HCT116 (cell line): ENCODE results near the gene TRAK1. TPM values are rescaled to one million over a fixed set of nuclear protein-coding genes. Genes with fewer than 3 reads are reported as not detected.

Source experiments
- ATAC-seq: fragments of 200-7000 bp; cut with Tn5 transposase; 2 replicates; pipeline ENCODE4 v1.9.1; 2020; ENCODE audit warnings: mild to moderate bottlenecking, moderate library complexity
- BruUV-seq: library from RNA; stranded (reverse); fragments of 400-500 nt; replicated peaks from 2 replicates; lab custom pipeline; 2021; lab: Mats Ljungman, UMichigan
- CTCF ChIA-PET: fragments of 300-600 bp; sonication (Branson Sonifier 250); formaldehyde crosslinking; loops from one replicate; lab custom pipeline; 2021; ENCODE audit warnings: antibody characterized with exemption; lab: Charles Lee
- POLR2A ChIA-PET: fragments of 300-600, 350-600 bp; sonication (Branson Sonifier 250); formaldehyde crosslinking; loops from one replicate; lab custom pipeline; 2021; ENCODE audit warnings: antibody characterized with exemption; lab: Charles Lee
- RAD21 ChIA-PET, 2 experiments: fragments of 300-600 bp; sonication (Branson Sonifier 250); formaldehyde crosslinking; loops; one replicate each; lab custom pipeline; 2023; ENCODE audit warnings: low total read pairs in 2 of 2; ENCODE audit not compliant: uncharacterized antibody in 2 of 2, unreplicated experiment in 2 of 2, low non-redundant PET in 1 of 2; lab: Charles Lee
- DNase-seq: peaks from one replicate; pipeline ENCODE4 v3.0.0-alpha.2; 2010; ENCODE audit warnings: low read depth, low spot score
- H2AFZ ChIP-seq: fragments of 200-600 bp; shearing (Covaris generic), sonication (generic); 2 replicates; pipeline ENCODE4 v1.6.1; 2017; ENCODE audit warnings: low read depth, mixed run types, mixed read lengths, antibody characterized with exemption, low read length; ENCODE audit not compliant: poor library complexity, severe bottlenecking
- H3K27ac ChIP-seq: 2 replicates; pipeline ENCODE4 v1.5.1; 2012; ENCODE audit warnings: low read depth, low read length
- H3K27me3 ChIP-seq: fragments of 200-600 bp; sonication (generic); 2 replicates; pipeline ENCODE4 v1.6.1; 2016; ENCODE audit warnings: mixed run types, low read length, mixed read lengths; ENCODE audit not compliant: insufficient read depth
- H3K36me3 ChIP-seq, 2 experiments: fragments of 200-500 bp in 1 of 2; fragments of 200-600 bp in 1 of 2; sonication (Bioruptor generic) in 1 of 2; sonication (generic) in 1 of 2; 2 replicates each; pipeline versions ENCODE4 v1.5.1 to v1.6.1; 2014 to 2016; ENCODE audit warnings: low read length in 2 of 2, inconsistent platforms in 1 of 2, mixed read lengths in 1 of 2, mixed run types in 1 of 2; ENCODE audit not compliant: insufficient read depth in 2 of 2, control insufficient read depth in 1 of 2
- H3K4me1 ChIP-seq, 2 experiments: fragments of 200-600 bp in 1 of 2; sonication (generic) in 1 of 2; 2 replicates each; pipeline versions ENCODE4 v1.5.1 to v1.6.1; 2012 to 2017; ENCODE audit warnings: low read length in 2 of 2, inconsistent platforms in 1 of 2, mild to moderate bottlenecking in 1 of 2, mixed read lengths in 1 of 2, mixed run types in 1 of 2, moderate library complexity in 1 of 2; ENCODE audit not compliant: insufficient read depth in 2 of 2, control insufficient read depth in 1 of 2
- H3K4me2 ChIP-seq: fragments of 200-600 bp; sonication (generic); 2 replicates; pipeline ENCODE4 v1.6.1; 2017; ENCODE audit warnings: mixed run types, low read length, mixed read lengths
- H3K4me3 ChIP-seq, 2 experiments: fragments of 200-600 bp in 1 of 2; sonication (generic) in 1 of 2; replicated peaks in 1 of 2; 2 replicates each; pipeline ENCODE4 v1.5.1; 2011 to 2016; ENCODE audit warnings: low read length in 2 of 2, control low read depth in 1 of 2, low read depth in 1 of 2, mild to moderate bottlenecking in 1 of 2, mixed read lengths in 1 of 2, mixed run types in 1 of 2
- H3K79me2 ChIP-seq: fragments of 200-600 bp; sonication (generic); 2 replicates; pipeline ENCODE4 v1.6.1; 2017; ENCODE audit warnings: mild to moderate bottlenecking, mixed run types, low read length, moderate library complexity, mixed read lengths; ENCODE audit not compliant: insufficient read depth
- H3K9ac ChIP-seq: fragments of 200-600 bp; sonication (generic); 2 replicates; pipeline ENCODE4 v1.6.1; 2016; ENCODE audit warnings: low read length, mixed read lengths
- H3K9me2 ChIP-seq: fragments of 200-600 bp; sonication (generic), shearing (Covaris generic); 2 replicates; pipeline ENCODE4 v1.6.1; 2017; ENCODE audit warnings: mixed run types, mild to moderate bottlenecking, moderate library complexity; ENCODE audit not compliant: insufficient read depth
- H3K9me3 ChIP-seq, 2 experiments: fragments of 200-500 bp in 1 of 2; fragments of 200-600 bp in 1 of 2; sonication (Bioruptor generic) in 1 of 2; sonication (generic) in 1 of 2; 2 replicates each; pipeline ENCODE4 v1.6.1; 2014 to 2017; ENCODE audit warnings: low read length in 2 of 2, mixed read lengths in 2 of 2, inconsistent platforms in 1 of 2, low read depth in 1 of 2, mild to moderate bottlenecking in 1 of 2, mixed run types in 1 of 2, moderate library complexity in 1 of 2; ENCODE audit not compliant: control insufficient read depth in 1 of 2, insufficient read depth in 1 of 2
- H4K20me1 ChIP-seq: fragments of 200-600 bp; sonication (generic), shearing (Covaris generic); 2 replicates; pipeline ENCODE4 v1.6.1; 2017; ENCODE audit warnings: mixed run types, mild to moderate bottlenecking, moderate library complexity; ENCODE audit not compliant: insufficient read depth
- CTCF ChIP-seq, 3 experiments: fragments of 200-600 bp in 1 of 3; sonication (generic) in 1 of 3; IDR thresholded peaks in 2 of 3; conservative IDR thresholded peaks in 1 of 3; 2 replicates each; pipeline ENCODE4 v1.5.1; 2012 to 2017; ENCODE audit warnings: low read depth in 2 of 3, low read length in 2 of 3, antibody characterized with exemption in 1 of 3, borderline replicate concordance in 1 of 3, control low read depth in 1 of 3, mild to moderate bottlenecking in 1 of 3, mixed read lengths in 1 of 3, mixed run types in 1 of 3, moderate library complexity in 1 of 3; ENCODE audit not compliant: insufficient read depth in 1 of 3
- ELF1 ChIP-seq: IDR thresholded peaks from 2 replicates; pipeline ENCODE4 v1.6.1; 2012; ENCODE audit warnings: low read depth, borderline replicate concordance
- EZH2 ChIP-seq: fragments of 200-600 bp; sonication (generic); IDR thresholded peaks from 2 replicates; pipeline ENCODE4 v1.6.1; 2017; ENCODE audit warnings: antibody characterized with exemption, mixed run types
- POLR2AphosphoS5 ChIP-seq: IDR thresholded peaks from 2 replicates; pipeline ENCODE4 v1.6.1; 2011; ENCODE audit warnings: mild to moderate bottlenecking, low read depth, low read length, moderate library complexity
- RAD21 ChIP-seq: IDR thresholded peaks from 2 replicates; pipeline ENCODE4 v1.6.1; 2012; ENCODE audit warnings: low read depth, mild to moderate bottlenecking
- SIN3A ChIP-seq: IDR thresholded peaks from 2 replicates; pipeline ENCODE4 v1.6.1; 2012; ENCODE audit warnings: low read depth
- SP1 ChIP-seq: IDR thresholded peaks from 2 replicates; pipeline ENCODE4 v1.6.1; 2012; ENCODE audit warnings: low read depth
- ZBTB33 ChIP-seq: IDR thresholded peaks from 2 replicates; pipeline ENCODE4 v1.6.1; 2011; ENCODE audit warnings: mild to moderate bottlenecking, low read length, moderate library complexity; ENCODE audit not compliant: insufficient replicate concordance; ENCODE audit errors: extremely low read depth
- ZNF274 ChIP-seq: fragments of 200-500 bp; sonication (Bioruptor generic); IDR thresholded peaks from 2 replicates; pipeline ENCODE4 v1.6.1; 2014; ENCODE audit warnings: mild to moderate bottlenecking, low read depth, low read length, inconsistent platforms
- intact Hi-C: fragments of 100-400 bp; cut with micrococcal nuclease; formaldehyde crosslinking; loops from 2 replicates; pipeline ENCODE4 v1.10.0; 2022
- total RNA-seq: library from RNA; stranded (reverse); gene quantifications from one replicate; pipeline ENCODE4 v1.2.1, GENCODE V29; 2021; ENCODE audit not compliant: unreplicated experiment
- TF ChIP-seq, protein P1 (sequence below): IDR thresholded peaks from 2 replicates; pipeline ENCODE4 v1.6.1; 2012; ENCODE audit warnings: low read depth
- TF ChIP-seq, protein P2 (sequence below): IDR thresholded peaks from 2 replicates; pipeline ENCODE4 v1.6.1; 2012

TRAK1 gene
- total RNA-seq, 1 experiment from 2014 or later, result 25.9 TPM

- H3K9ac ChIP-seq, result no peak overlapping the region
- CTCF ChIA-PET, result no interaction called here
Measured at GRCh38 chr3:42072831-42073301, 18.3 kb upstream of the TRAK1 start.

GRCh38 chr3:42077785-42078184, 13.4 kb upstream of the TRAK1 start:
- Histone ChIP-seq H3K4me3 (no peak overlapping the region), H3K9me2 (no peaks in the 10 kb centered on the region), H3K4me1 (peaks cover 42 to 45% of the 10 kb centered on the region in 2 experiments), H3K27me3 (no peaks in the 10 kb centered on the region), H3K36me3 (no peaks in the 10 kb centered on the region), H3K4me2 (no peak overlapping the region), H3K9ac (no peak overlapping the region), H3K27ac (no peak overlapping the region), H3K79me2 (peaks cover 72% of the 10 kb centered on the region), H2AFZ (no peak overlapping the region), H3K9me3 (no peaks in the 10 kb centered on the region), H4K20me1 (no peaks in the 10 kb centered on the region; the same call in 1 of the 2 replicates)
- POLR2A ChIA-PET, result no interaction called here
- CTCF ChIA-PET, result no interaction called here
- ATAC-seq (no peak), DNase-seq (no peak)
- intact Hi-C loops, result no loop called here
- RAD21 ChIA-PET, result no interaction called here
- BruUV-seq, result no TSS peak
- TF ChIP-seq SP1 (no peak), CTCF (IDR thresholded peaks at IDR 0.05 in 2 of 3, conservative IDR thresholded peaks at IDR 0.05 in 1 of 3; ENCODE audit: borderline replicate concordance in 1 of 3, insufficient read depth in 1 of 3, low read depth in 2 of 3, low read length in 2 of 3) (no peak), ZNF274 (no peak), SIN3A (no peak), EZH2 (no peak), POLR2AphosphoS5 (no peak), ZBTB33 (no peak)
- TF ChIP-seq, protein P1, sequence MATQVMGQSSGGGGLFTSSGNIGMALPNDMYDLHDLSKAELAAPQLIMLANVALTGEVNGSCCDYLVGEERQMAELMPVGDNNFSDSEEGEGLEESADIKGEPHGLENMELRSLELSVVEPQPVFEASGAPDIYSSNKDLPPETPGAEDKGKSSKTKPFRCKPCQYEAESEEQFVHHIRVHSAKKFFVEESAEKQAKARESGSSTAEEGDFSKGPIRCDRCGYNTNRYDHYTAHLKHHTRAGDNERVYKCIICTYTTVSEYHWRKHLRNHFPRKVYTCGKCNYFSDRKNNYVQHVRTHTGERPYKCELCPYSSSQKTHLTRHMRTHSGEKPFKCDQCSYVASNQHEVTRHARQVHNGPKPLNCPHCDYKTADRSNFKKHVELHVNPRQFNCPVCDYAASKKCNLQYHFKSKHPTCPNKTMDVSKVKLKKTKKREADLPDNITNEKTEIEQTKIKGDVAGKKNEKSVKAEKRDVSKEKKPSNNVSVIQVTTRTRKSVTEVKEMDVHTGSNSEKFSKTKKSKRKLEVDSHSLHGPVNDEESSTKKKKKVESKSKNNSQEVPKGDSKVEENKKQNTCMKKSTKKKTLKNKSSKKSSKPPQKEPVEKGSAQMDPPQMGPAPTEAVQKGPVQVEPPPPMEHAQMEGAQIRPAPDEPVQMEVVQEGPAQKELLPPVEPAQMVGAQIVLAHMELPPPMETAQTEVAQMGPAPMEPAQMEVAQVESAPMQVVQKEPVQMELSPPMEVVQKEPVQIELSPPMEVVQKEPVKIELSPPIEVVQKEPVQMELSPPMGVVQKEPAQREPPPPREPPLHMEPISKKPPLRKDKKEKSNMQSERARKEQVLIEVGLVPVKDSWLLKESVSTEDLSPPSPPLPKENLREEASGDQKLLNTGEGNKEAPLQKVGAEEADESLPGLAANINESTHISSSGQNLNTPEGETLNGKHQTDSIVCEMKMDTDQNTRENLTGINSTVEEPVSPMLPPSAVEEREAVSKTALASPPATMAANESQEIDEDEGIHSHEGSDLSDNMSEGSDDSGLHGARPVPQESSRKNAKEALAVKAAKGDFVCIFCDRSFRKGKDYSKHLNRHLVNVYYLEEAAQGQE, result no peak
- TF ChIP-seq, protein P2, sequence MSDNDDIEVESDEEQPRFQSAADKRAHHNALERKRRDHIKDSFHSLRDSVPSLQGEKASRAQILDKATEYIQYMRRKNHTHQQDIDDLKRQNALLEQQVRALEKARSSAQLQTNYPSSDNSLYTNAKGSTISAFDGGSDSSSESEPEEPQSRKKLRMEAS, result no peak

More at GRCh38 chr3:42072831-42073301, 18.3 kb upstream of the TRAK1 start:
- no peak overlapping the region; the same call in 1 of the 2 replicates for H3K4me2 ChIP-seq
- intact Hi-C loops, result no loop called here
- H2AFZ ChIP-seq, result no peak overlapping the region
- TF ChIP-seq, protein P2, result no peak
- TF ChIP-seq RAD21 (no peak), ELF1 (no peak)
- H3K79me2 ChIP-seq, result peaks cover 65% of the 10 kb centered on the region
- H3K9me2 ChIP-seq, result no peaks in the 10 kb centered on the region
- DNase-seq (no peak), ATAC-seq (no peak)
- POLR2A ChIA-PET, result no interaction called here
- RAD21 ChIA-PET, result no interaction called here
- no TSS peak for BruUV-seq
- H3K4me1 ChIP-seq, result peaks cover 40 to 43% of the 10 kb centered on the region in 2 experiments
- H3K4me3 ChIP-seq, result no peak overlapping the region
- H3K36me3 ChIP-seq, result no peaks in the 10 kb centered on the region
- no peaks in the 10 kb centered on the region for H3K9me3 ChIP-seq
- H3K27ac ChIP-seq, result peak overlapping the region; percentile 10; the same call in 1 of the 2 replicates
- 0 out of 2 replicates have a peak, but pooled peaks cover 3% of the 10 kb centered on the region for H4K20me1 ChIP-seq
- H3K27me3 ChIP-seq, result no peaks in the 10 kb centered on the region
